Caco-2 (cell line): ENCODE data around the gene PACS2. TPM values are rescaled to one million over a fixed set of nuclear protein-coding genes. Genes with fewer than 3 reads are reported as not detected.
"Not testable (repeated sequence)": the region's sequence is repeated elsewhere in the genome, so short reads cannot be mapped to it uniquely, and the experiment has no call there.

Source experiments
- BruUV-seq: library from RNA; stranded (reverse); fragments of 400-500 nt; replicated peaks from 2 replicates; lab custom pipeline; 2021; lab: Mats Ljungman, UMichigan
- CTCF ChIA-PET: fragments of 300-600 bp; sonication (Branson Sonifier 250); formaldehyde crosslinking; loops from one replicate; lab custom pipeline; 2022; ENCODE audit warnings: antibody characterized with exemption; lab: Charles Lee
- POLR2A ChIA-PET: fragments of 300-600 bp; sonication (Branson Sonifier 250); formaldehyde crosslinking; loops from one replicate; lab custom pipeline; 2022; ENCODE audit warnings: antibody characterized with exemption; lab: Charles Lee
- DNase-seq, 2 experiments: peaks; one replicate each; pipeline versions ENCODE4 v3.0.0 to v3.0.0-alpha.2; 2020 to 2022
- H3K27me3 ChIP-seq: replicated peaks from 2 replicates; pipeline ENCODE4 v1.6.0; 2011; ENCODE audit warnings: low read length; ENCODE audit not compliant: control insufficient read depth, insufficient read depth
- H3K36me3 ChIP-seq: 2 replicates; pipeline ENCODE4 v1.5.1; 2011; ENCODE audit warnings: low read length; ENCODE audit not compliant: control insufficient read depth, insufficient read depth
- H3K4me1 ChIP-seq: fragments of 250-450 bp; sonication (Bioruptor Pico); 2 replicates; pipeline ENCODE4 v1.5.1; 2020; ENCODE audit warnings: mild to moderate bottlenecking
- H3K4me3 ChIP-seq: 2 replicates; pipeline ENCODE4 v1.5.1; 2011; ENCODE audit warnings: low read depth, mild to moderate bottlenecking, control low read depth, low read length
- H3K9me3 ChIP-seq: fragments of 250-450 bp; sonication (Bioruptor Pico); 2 replicates; pipeline ENCODE4 v1.5.1; 2020; ENCODE audit warnings: mild to moderate bottlenecking, moderate library complexity
- H3K27ac Mint-ChIP-seq: one replicate; pipeline ENCODE4 v1.8.0; 2022; ENCODE audit warnings: mixed read lengths; ENCODE audit not compliant: unreplicated experiment
- H3K27me3 Mint-ChIP-seq: one replicate; pipeline ENCODE4 v1.8.0; 2022; ENCODE audit warnings: mixed read lengths; ENCODE audit not compliant: insufficient read depth, unreplicated experiment
- H3K36me3 Mint-ChIP-seq: one replicate; pipeline ENCODE4 v1.8.0; 2022; ENCODE audit warnings: mild to moderate bottlenecking, mixed read lengths; ENCODE audit not compliant: insufficient read depth, unreplicated experiment
- H3K4me1 Mint-ChIP-seq: one replicate; pipeline ENCODE4 v1.8.0; 2022; ENCODE audit warnings: low read depth, mixed read lengths; ENCODE audit not compliant: unreplicated experiment
- H3K4me3 Mint-ChIP-seq: one replicate; pipeline ENCODE4 v1.8.0; 2022; ENCODE audit warnings: mild to moderate bottlenecking, moderate library complexity, mixed read lengths; ENCODE audit not compliant: unreplicated experiment
- H3K9me3 Mint-ChIP-seq: one replicate; pipeline ENCODE4 v1.8.0; 2022; ENCODE audit warnings: mixed read lengths; ENCODE audit not compliant: unreplicated experiment
- intact Hi-C: fragments of 100-400 bp; cut with micrococcal nuclease; formaldehyde crosslinking; loops from one replicate; pipeline ENCODE4 v1.10.0; 2022; ENCODE audit not compliant: unreplicated experiment
- total RNA-seq: library from RNA; stranded (reverse); gene quantifications from 2 replicates; pipeline ENCODE4 v1.2.3, GENCODE V29; 2022
- TF ChIP-seq, protein P1 (sequence below), 2 experiments: fragments of 200-600 bp in 1 of 2; IDR thresholded peaks; 1 replicate in 1 of 2; 2 replicates in 1 of 2; pipeline versions ENCODE4 v1.5.1 to v1.8.0; 2011 to 2022; ENCODE audit warnings: antibody characterized with exemption in 1 of 2, control low read depth in 1 of 2, inconsistent platforms in 1 of 2, low read depth in 1 of 2, low read length in 1 of 2, mild to moderate bottlenecking in 1 of 2, moderate library complexity in 1 of 2; ENCODE audit not compliant: insufficient read depth in 1 of 2, severe bottlenecking in 1 of 2, unreplicated experiment in 1 of 2

The PACS2 gene
- total RNA-seq, 1 experiment from 2014 or later: 58.1 TPM

DNA sequence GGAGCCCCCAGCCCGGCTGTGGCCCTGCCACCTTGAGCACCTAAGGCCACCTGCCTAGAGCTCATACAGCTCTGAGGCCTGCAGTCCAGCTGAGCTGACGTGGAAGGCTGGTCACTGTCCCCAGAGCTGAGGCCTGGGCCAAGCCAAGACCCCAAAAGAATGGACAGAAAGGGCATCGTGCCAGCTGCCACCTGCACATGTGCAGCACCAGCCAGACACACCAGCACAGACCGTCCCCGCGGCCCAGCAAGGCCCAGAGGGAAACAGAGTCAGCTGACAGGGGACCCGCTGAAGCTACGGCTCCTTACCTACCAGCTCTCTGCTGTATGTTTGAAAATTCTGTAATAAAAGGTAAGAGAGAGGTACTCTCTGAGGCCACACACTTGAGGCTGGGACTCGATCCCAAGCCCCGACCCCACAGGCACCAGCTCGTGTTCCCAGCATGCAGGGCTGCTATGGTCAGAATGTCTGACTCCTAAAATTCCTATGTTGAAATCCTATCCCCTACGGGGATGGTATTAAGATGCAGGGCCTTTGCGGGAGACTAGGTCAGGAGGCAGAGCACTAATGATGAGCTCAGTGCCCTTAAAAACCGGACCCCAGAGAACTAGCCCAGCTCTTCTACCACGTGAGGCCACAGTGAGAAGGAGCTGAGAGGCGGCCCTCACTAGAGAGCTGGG lies 39.1 kb upstream of the PACS2 start:
- Mint-ChIP-seq H3K36me3 (no peaks in the 10 kb centered on the region), H3K9me3 (no peaks in the 10 kb centered on the region), H3K4me3 (no peak overlapping the region), H3K4me1 (no peaks in the 10 kb centered on the region), H3K27me3 (no peaks in the 10 kb centered on the region), H3K27ac (no peak overlapping the region)
- TF ChIP-seq, protein P1, sequence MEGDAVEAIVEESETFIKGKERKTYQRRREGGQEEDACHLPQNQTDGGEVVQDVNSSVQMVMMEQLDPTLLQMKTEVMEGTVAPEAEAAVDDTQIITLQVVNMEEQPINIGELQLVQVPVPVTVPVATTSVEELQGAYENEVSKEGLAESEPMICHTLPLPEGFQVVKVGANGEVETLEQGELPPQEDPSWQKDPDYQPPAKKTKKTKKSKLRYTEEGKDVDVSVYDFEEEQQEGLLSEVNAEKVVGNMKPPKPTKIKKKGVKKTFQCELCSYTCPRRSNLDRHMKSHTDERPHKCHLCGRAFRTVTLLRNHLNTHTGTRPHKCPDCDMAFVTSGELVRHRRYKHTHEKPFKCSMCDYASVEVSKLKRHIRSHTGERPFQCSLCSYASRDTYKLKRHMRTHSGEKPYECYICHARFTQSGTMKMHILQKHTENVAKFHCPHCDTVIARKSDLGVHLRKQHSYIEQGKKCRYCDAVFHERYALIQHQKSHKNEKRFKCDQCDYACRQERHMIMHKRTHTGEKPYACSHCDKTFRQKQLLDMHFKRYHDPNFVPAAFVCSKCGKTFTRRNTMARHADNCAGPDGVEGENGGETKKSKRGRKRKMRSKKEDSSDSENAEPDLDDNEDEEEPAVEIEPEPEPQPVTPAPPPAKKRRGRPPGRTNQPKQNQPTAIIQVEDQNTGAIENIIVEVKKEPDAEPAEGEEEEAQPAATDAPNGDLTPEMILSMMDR (IDR thresholded peaks at IDR 0.05; ENCODE audit: insufficient read depth in 1 of 2, low read depth in 1 of 2, low read length in 1 of 2, severe bottlenecking in 1 of 2, unreplicated experiment in 1 of 2): no peak
- Histone ChIP-seq H3K4me3 (no peak overlapping the region), H3K36me3 (no peaks in the 10 kb centered on the region), H3K4me1 (no peaks in the 10 kb centered on the region), H3K27me3 (no peaks in the 10 kb centered on the region), H3K9me3 (no peaks in the 10 kb centered on the region)
- DNase-seq: no peak
- ChIA-PET CTCF (interaction anchor here (0.6 kb wide), 1 partner anchor 203 kb away, joined by 4 read pairs; no protein-coding TSS in a partner anchor), POLR2A (interaction anchor here (0.5 kb wide), 2 partner anchors 11 to 1930 kb away, joined by 3 to 8 read pairs; no protein-coding TSS in a partner anchor)
- intact Hi-C loops: no loop called here
- no TSS peak for BruUV-seq

DNA sequence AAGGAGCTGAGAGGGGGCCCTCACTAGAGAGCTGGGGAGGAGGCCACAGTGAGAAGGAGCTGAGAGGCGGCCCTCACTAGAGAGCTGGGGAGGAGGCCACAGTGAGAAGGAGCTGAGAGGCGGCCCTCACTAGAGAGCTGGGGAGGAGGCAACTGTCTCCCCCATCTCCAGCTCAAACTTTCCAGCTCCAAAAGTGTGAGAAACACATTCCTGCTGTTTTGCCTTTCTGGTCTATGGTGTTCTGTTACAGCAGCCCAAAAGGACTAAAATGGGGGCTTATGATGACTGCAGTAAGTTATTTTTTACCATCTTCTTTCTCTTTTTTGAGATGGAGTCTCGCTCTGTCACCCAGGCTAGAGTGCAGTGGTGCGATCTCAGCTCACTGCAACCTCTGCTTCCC lies 37.1 kb upstream of the PACS2 start:
- H3K27ac Mint-ChIP-seq, H3K36me3 Mint-ChIP-seq, H3K36me3 ChIP-seq, H3K27me3 Mint-ChIP-seq, intact Hi-C loops, H3K4me1 Mint-ChIP-seq, H3K4me3 ChIP-seq, CTCF ChIA-PET, H3K9me3 ChIP-seq, BruUV-seq, H3K4me1 ChIP-seq, H3K9me3 Mint-ChIP-seq, H3K4me3 Mint-ChIP-seq, H3K27me3 ChIP-seq, POLR2A ChIA-PET, DNase-seq: not testable (repeated sequence)

DNA sequence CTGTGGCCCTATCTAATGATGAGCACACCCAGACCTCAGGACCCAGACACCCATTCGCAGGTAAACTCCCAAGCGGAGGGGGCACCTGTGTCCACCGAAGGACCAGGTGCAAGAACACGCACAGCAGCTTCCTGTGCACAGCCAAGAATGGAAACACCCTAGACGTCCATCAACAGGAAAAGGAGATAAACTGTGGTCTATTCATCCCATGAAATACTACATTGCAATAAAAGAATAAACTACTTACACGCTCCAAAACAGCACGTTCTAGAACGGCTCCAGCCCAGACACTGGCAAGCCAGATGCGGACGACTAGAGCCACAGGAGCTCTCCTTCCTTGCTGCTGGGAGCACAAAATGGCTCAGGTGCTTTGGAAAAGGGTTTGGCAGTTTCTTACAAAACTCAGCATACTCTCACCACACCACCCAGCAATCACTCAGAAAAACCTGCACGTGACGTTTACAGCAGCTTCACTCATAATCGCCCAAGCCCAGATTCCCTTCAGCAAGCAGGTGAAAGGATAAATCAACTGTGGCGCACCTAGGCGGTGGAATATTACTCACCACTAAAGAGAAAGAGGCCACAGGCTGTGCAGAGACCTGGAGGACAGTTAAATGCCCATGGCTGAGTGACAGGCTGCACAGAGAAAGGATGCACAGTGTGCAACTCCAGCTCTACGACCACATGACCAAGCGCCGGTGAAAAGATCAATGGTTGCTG lies 34.7 kb upstream of the PACS2 start:
- TF ChIP-seq, protein P1 (IDR thresholded peaks at IDR 0.05; ENCODE audit: insufficient read depth in 1 of 2, low read depth in 1 of 2, low read length in 1 of 2, severe bottlenecking in 1 of 2, unreplicated experiment in 1 of 2): no peak
- Histone ChIP-seq H3K9me3 (no peaks in the 10 kb centered on the region), H3K4me1 (no peaks in the 10 kb centered on the region), H3K4me3 (no peak overlapping the region), H3K27me3 (no peaks in the 10 kb centered on the region), H3K36me3 (no peaks in the 10 kb centered on the region)
- Mint-ChIP-seq H3K27me3 (no peaks in the 10 kb centered on the region), H3K4me3 (no peak overlapping the region), H3K4me1 (no peaks in the 10 kb centered on the region), H3K36me3 (peaks cover 7% of the 10 kb centered on the region), H3K9me3 (no peaks in the 10 kb centered on the region), H3K27ac (no peak overlapping the region)
- DNase-seq: no peak
- no TSS peak for BruUV-seq
- POLR2A ChIA-PET: no interaction called here
- CTCF ChIA-PET: no interaction called here
- intact Hi-C loops: loop anchor here (2.0 kb wide), 1 partner anchor 77 kb away; no protein-coding TSS in a partner anchor
